T-helper 1 cell treated with Interleukin-12 subunit alpha and Interleukin-12 subunit beta and Interleukin-4 antibody, amounts not matched to agents 30 μg/mL and 1 μg/mL, for 36 hours (primary cell): Measurements from ENCODE around the gene CDON.

Source experiments
- H3K27ac Mint-ChIP-seq: one replicate; pipeline ENCODE4 v1.8.0; 2021; ENCODE audit warnings: mild to moderate bottlenecking, mixed read lengths
- H3K27me3 Mint-ChIP-seq: one replicate; pipeline ENCODE4 v1.8.0; 2021; ENCODE audit warnings: low read depth, mixed read lengths
- H3K36me3 Mint-ChIP-seq: one replicate; pipeline ENCODE4 v1.8.0; 2021; ENCODE audit warnings: low read depth, mixed read lengths
- H3K4me1 Mint-ChIP-seq: one replicate; pipeline ENCODE4 v1.8.0; 2021; ENCODE audit warnings: low read depth, mixed read lengths
- H3K4me3 Mint-ChIP-seq: one replicate; pipeline ENCODE4 v1.8.0; 2021; ENCODE audit warnings: mild to moderate bottlenecking, moderate library complexity, mixed read lengths
- H3K9me3 Mint-ChIP-seq: one replicate; pipeline ENCODE4 v1.8.0; 2021; ENCODE audit warnings: mixed read lengths

CDON gene

GRCh38 chr11:125945797-125946520 is 116.7 kb downstream of the CDON start, which contains the start of gene VSIG10L2:
TSS of gene VSIG10L2 (plus strand) at chr11:125946044. CDS start at chr11:125946056, 12 bp downstream.
- Mint-ChIP-seq H3K9me3 (no peaks in the 10 kb centered on the region), H3K4me3 (no peak within 1 kb of the TSS), H3K27ac (no peak within 1 kb of the TSS)

GRCh38 chr11:125945011-125945796 is 117.5 kb downstream of the CDON start:
- Mint-ChIP-seq H3K4me3 (no peak overlapping the region), H3K4me1 (peaks cover 2% of the 10 kb centered on the region), H3K27me3 (no peaks in the 10 kb centered on the region), H3K36me3 (no peaks in the 10 kb centered on the region), H3K9me3 (no peaks in the 10 kb centered on the region), H3K27ac (no peak overlapping the region)

More at GRCh38 chr11:125945797-125946520, 116.7 kb downstream of the CDON start, which contains the start of gene VSIG10L2:
- H3K4me1 Mint-ChIP-seq, result peaks cover 2% of the 10 kb centered on the region
- no peaks in the 10 kb centered on the region for H3K36me3 Mint-ChIP-seq
- H3K27me3 Mint-ChIP-seq, result no peaks in the 10 kb centered on the region

- Mint-ChIP-seq H3K9me3 (no peaks in the 10 kb centered on the region), H3K27me3 (no peaks in the 10 kb centered on the region), H3K4me1 (peaks cover 2% of the 10 kb centered on the region), H3K4me3 (no peak overlapping the region), H3K36me3 (no peaks in the 10 kb centered on the region), H3K27ac (no peak overlapping the region)
These were observed 118.2 kb downstream of the CDON start for GRCh38 chr11:125944350-125945010.

DNA sequence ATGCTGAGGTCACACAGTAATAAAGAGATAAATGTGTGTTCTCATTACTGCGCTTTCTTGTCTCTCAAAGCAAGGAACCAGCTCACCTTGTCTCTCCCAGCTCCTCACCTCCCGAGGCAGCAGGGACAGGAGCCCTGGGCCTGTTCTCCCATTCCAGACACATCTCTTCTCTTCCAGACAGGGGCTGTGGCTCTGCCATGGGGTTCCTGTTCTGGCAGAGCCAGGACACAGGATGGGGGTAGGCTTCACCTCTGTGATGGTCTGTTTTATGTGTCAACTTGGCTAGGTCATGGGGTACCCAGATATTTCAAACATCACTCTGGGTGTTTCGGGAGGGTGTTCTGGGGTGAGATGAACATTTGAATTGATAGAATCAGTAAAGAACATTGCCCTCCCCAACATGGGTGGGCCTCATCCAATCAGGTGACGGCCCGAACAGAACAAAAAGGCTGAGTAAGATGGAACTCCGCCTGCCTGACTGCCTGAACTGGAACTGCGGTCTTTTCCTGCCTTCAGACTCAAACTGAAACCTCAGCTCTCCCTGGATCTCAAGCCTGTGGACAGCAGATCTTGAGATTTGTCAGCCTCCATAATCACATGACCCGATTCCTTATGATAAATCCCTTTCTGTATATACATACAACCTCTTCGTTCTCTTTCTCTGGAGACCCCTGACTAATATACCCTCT is 118.9 kb downstream of the CDON start:
- Mint-ChIP-seq H3K4me1 (peaks cover 2% of the 10 kb centered on the region), H3K27ac (no peak overlapping the region), H3K4me3 (no peak overlapping the region), H3K36me3 (no peaks in the 10 kb centered on the region), H3K9me3 (no peaks in the 10 kb centered on the region), H3K27me3 (no peaks in the 10 kb centered on the region)

DNA sequence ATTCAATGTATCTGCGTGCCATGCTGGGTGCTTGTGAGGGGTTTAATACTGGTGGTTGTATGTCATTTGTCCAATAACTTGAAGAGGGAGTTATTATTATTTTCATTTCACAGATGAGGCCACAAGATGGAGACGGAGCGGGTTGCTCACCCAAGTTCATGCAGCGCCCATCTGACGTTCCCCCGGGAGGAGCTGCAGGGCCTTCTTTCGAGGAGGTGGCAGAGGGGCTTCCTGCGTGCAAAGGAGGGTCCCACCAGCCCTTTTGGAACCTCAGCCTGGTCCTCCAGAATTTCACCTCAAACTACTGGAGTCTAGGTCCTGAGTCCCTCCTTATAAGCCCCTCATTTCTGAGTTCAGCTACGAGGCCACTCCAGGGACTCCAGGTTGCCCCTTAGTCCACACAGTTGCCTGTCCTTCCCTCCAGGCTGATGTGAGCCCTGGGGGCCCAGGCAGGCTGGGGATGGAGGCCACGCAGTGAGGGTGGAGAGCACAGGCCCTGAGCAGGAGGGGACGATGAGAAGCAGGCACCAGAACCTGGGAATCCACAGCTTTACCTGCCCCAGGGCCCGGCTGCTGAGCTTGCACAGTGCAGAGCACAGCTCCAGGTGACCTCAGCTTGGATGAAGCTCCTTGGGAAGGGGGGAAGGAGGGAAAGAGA is 119.8 kb downstream of the CDON start:
- Mint-ChIP-seq H3K36me3 (no peaks in the 10 kb centered on the region), H3K4me3 (no peak overlapping the region), H3K9me3 (no peaks in the 10 kb centered on the region), H3K27me3 (no peaks in the 10 kb centered on the region), H3K4me1 (peaks cover 2% of the 10 kb centered on the region), H3K27ac (no peak overlapping the region)

- Mint-ChIP-seq H3K9me3 (no peaks in the 10 kb centered on the region), H3K4me1 (peaks cover 2% of the 10 kb centered on the region), H3K27me3 (no peaks in the 10 kb centered on the region), H3K27ac (no peak overlapping the region), H3K36me3 (no peaks in the 10 kb centered on the region), H3K4me3 (peak overlapping the region; percentile 19)
These were observed 120.8 kb downstream of the CDON start for GRCh38 chr11:125941619-125942611.

- no peak overlapping the region for H3K27ac Mint-ChIP-seq
- no peaks in the 10 kb centered on the region for H3K36me3 Mint-ChIP-seq
- no peaks in the 10 kb centered on the region for H3K27me3 Mint-ChIP-seq
- no peaks in the 10 kb centered on the region for H3K9me3 Mint-ChIP-seq
- H3K4me1 Mint-ChIP-seq, result peaks cover 2% of the 10 kb centered on the region
- no peak overlapping the region for H3K4me3 Mint-ChIP-seq
These were observed 121.4 kb downstream of the CDON start for GRCh38 chr11:125941267-125941618.

DNA sequence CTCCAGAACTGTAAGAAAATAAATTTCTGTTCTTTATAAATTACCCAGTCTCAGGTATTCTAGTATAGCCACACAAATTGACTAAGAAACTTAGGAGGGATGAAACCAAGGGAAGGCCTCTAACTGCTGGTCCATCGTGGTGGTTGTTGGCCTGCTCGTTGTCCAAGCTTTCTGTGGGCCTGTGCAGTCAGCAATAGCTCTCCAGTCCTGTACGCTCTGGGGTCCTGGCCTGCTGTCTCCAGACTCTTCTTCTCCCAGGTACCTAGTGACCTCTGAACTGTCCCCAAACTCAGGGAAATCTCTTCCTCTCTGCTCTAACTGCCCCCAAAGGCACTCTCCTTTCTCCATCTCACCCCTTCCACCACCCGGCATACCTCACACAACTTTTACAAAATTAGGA is 122.5 kb downstream of the CDON start:
- no peaks in the 10 kb centered on the region for H3K9me3 Mint-ChIP-seq
- no peaks in the 10 kb centered on the region for H3K27me3 Mint-ChIP-seq
- H3K4me3 Mint-ChIP-seq, result no peak overlapping the region
- peaks cover 2% of the 10 kb centered on the region for H3K4me1 Mint-ChIP-seq
- H3K36me3 Mint-ChIP-seq, result no peaks in the 10 kb centered on the region
- no peak overlapping the region for H3K27ac Mint-ChIP-seq

- no peak overlapping the region for H3K4me3 Mint-ChIP-seq
- no peaks in the 10 kb centered on the region for H3K9me3 Mint-ChIP-seq
- peaks cover 2% of the 10 kb centered on the region for H3K4me1 Mint-ChIP-seq
- no peak overlapping the region for H3K27ac Mint-ChIP-seq
- H3K36me3 Mint-ChIP-seq, result no peaks in the 10 kb centered on the region
- H3K27me3 Mint-ChIP-seq, result no peaks in the 10 kb centered on the region
These were observed 123.6 kb downstream of the CDON start for GRCh38 chr11:125939081-125939521.

DNA sequence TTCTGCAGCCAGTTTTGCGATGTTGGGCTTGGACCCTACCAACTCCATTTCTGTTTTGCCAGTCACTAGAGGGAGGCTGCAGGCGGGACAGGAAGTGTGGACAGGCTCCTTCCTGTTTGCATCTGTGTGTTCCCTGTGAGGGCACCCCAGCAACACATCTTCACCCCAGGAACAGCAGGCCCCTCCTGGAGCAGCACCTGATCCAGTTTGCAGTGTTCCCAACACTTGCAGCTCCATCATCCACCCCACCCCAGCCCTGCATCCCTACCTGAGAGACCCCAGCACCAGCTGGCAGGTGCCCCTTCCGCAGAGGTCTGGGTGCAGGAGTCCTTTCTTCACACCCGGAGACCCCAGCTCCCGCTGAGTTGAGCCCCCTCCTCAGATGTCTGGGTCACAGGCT is 124.2 kb downstream of the CDON start:
- Mint-ChIP-seq H3K4me1 (peaks cover 2% of the 10 kb centered on the region), H3K4me3 (no peak overlapping the region), H3K27me3 (no peaks in the 10 kb centered on the region), H3K36me3 (no peaks in the 10 kb centered on the region), H3K9me3 (no peaks in the 10 kb centered on the region), H3K27ac (no peak overlapping the region)

DNA sequence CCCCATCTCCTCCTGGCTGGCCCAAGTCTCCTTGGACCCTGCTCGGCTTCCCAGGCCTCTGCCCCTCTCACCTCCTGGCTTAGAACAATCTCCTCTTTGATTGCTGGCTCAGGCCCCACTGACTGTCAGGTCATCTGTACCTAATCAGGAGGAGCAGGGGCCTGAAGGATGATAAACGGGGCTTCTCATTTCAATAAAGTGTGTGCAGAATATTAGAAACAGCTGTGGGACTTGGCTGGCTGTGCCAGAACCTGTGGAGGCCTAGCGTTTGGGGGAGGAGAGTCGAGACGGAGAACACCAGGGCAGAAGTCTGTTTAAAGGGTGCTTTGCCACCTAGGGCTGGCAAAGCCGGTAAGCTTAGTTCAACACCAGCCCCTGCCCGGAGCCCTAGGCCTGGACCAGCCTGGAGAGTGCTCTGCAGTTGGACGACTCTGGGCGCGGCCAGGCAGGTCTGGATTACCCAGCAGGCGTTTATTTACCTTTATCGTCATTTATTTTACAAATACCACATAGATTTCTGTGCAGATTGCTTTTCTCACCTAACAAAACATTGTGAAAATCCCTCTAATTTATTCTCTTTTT is 127.0 kb downstream of the CDON start:
- H3K36me3 Mint-ChIP-seq, result no peaks in the 10 kb centered on the region
- no peak overlapping the region for H3K27ac Mint-ChIP-seq
- H3K27me3 Mint-ChIP-seq, result no peaks in the 10 kb centered on the region
- no peak overlapping the region for H3K4me3 Mint-ChIP-seq
- H3K4me1 Mint-ChIP-seq, result no peaks in the 10 kb centered on the region
- H3K9me3 Mint-ChIP-seq, result no peaks in the 10 kb centered on the region

DNA sequence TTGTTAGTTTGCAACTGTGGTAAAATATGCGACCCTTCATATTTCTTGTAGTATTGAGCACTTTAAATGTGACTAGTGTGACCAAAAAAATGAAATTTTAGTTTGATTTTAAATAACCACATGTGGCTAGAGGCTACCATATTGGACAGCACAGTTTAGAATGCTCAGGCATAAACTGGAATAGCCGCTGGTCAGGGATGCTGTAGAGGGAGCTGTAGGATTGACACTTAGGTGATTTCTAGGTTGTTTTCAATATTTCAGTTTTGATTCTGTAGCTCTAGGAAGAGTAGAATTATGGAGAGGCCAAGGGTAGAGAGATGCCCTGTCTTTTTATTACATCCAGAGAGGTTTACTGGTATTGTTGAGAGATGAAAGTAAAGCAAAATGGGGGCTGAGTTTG is 127.6 kb downstream of the CDON start:
- Mint-ChIP-seq H3K9me3 (no peaks in the 10 kb centered on the region), H3K36me3 (no peaks in the 10 kb centered on the region), H3K4me1 (no peaks in the 10 kb centered on the region), H3K4me3 (no peak overlapping the region), H3K27ac (no peak overlapping the region), H3K27me3 (peaks cover under 1% of the 10 kb centered on the region)

DNA sequence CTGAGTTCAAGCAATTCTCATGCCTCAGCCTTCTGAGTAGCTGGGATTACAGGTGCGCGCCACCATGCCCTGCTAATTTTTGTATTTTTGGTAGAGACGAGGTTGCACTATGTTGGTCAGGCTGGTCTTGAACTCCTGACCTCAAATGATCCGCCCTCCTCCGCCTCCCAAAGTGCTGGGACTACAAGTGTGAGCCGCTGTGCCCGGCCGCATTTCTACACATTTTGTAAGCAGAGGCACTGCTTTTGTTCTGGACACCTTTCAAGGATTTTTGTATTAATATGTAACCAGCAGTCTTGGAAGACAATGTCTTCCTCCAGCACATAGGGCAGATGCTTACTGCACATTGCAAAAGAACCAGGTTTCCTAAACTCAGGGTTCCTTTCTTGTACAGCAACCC is 128.2 kb downstream of the CDON start:
- H3K36me3 Mint-ChIP-seq, result no peaks in the 10 kb centered on the region
- no peak overlapping the region for H3K27ac Mint-ChIP-seq
- H3K4me3 Mint-ChIP-seq, result no peak overlapping the region
- H3K4me1 Mint-ChIP-seq, result no peaks in the 10 kb centered on the region
- no peaks in the 10 kb centered on the region for H3K9me3 Mint-ChIP-seq
- peaks cover 5% of the 10 kb centered on the region for H3K27me3 Mint-ChIP-seq
